ENCODE results near the gene SUZ12.
"Not testable (repeated sequence)": the region's sequence is repeated elsewhere in the genome, so short reads cannot be mapped to it uniquely, and the experiment has no call there.

The SUZ12 gene

DNA sequence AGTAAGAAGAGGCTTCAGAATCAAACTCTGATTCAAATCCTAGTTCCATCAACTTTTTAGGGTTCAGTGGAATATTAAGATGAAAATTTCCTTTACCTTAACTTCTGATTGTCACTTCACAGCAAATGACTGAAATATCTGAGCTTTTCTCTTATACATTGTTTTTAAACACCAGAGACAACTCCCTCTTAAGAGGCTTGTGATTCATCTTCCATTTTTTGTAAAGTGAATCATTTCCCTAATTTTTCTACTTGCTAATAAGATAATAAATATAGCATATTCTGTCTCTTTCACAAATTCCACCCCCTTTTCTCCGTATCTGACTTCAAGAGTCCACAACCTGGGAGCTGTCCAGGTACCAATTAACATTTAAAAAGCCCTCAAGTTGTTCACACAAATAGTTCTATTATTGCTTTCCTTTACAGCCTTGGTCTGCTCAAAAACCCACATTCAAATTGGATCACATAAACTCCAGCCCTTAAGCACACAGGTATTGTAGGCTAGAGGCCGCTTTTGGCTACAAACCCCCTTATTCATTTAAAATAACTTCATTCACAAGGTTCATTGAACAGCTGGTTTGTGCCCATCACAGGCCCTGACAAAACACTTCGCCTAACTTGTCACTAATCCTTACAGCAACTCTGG is 21.2 kb upstream of the SUZ12 start:
- H3K27me3 ChIP-seq (ENCODE audit: insufficient read depth, low read length), result no peaks in the 10 kb centered on the region
- H4K12ac ChIP-seq (ENCODE audit: low read depth, low read length), result no peak overlapping the region
- H3K9ac ChIP-seq (ENCODE audit: low read length), result no peak overlapping the region
- no peak overlapping the region for H2AK5ac ChIP-seq (ENCODE audit: low read length)
- H2BK120ac ChIP-seq (ENCODE audit: insufficient read depth, low read length, poor library complexity), result no peak overlapping the region
- H3K23ac ChIP-seq (ENCODE audit: low read length), result no peak overlapping the region
- no CpG with 5 or more reads among the region's 3 CpGs for WGBS (ENCODE audit: extremely low coverage, insufficient coverage, insufficient read length)
- H3K9me3 ChIP-seq (ENCODE audit: insufficient read depth, low read depth, low read length), result peaks cover 2% of the 10 kb centered on the region
- no peak overlapping the region for H2AFZ ChIP-seq (ENCODE audit: insufficient read depth, low read length, poor library complexity)
- peak in 1 of 2 donors; percentile 18 for DNase-seq
- H3K27ac ChIP-seq (ENCODE audit: low read depth, low read length), result no peak overlapping the region
- no peak overlapping the region for H4K8ac ChIP-seq (ENCODE audit: low read depth, low read length)
- H3K14ac ChIP-seq (ENCODE audit: low read length), result no peak overlapping the region
- H3K18ac ChIP-seq (ENCODE audit: low read length), result no peak overlapping the region
- peaks cover 4% of the 10 kb centered on the region for H3K79me1 ChIP-seq (ENCODE audit: low read length)
- peaks cover 0 to 2% of the 10 kb centered on the region in 2 experiments for H3K36me3 ChIP-seq (ENCODE audit: control insufficient read depth in 1 of 2, insufficient read depth in 2 of 2, low read length in 2 of 2)
- no peak overlapping the region for H2BK12ac ChIP-seq (ENCODE audit: low read length)
- no peak overlapping the region for H2BK5ac ChIP-seq (ENCODE audit: low read depth, low read length, poor library complexity)
- no peak overlapping the region for H3K4me3 ChIP-seq (ENCODE audit: low read depth, low read length)
- H3K4ac ChIP-seq (ENCODE audit: low read depth, low read length), result no peak overlapping the region
- no peaks in the 10 kb centered on the region for H3K79me2 ChIP-seq (ENCODE audit: control insufficient read depth, insufficient read depth, low read length, poor library complexity)
- no peak overlapping the region for H4K91ac ChIP-seq (ENCODE audit: low read depth, low read length)
- H3K4me1 ChIP-seq (ENCODE audit: control insufficient read depth in 1 of 2, insufficient read depth in 2 of 2, low read length in 2 of 2), result peaks cover 1 to 3% of the 10 kb centered on the region in 2 experiments
- H3K4me2 ChIP-seq (ENCODE audit: low read length), result no peak overlapping the region

DNA sequence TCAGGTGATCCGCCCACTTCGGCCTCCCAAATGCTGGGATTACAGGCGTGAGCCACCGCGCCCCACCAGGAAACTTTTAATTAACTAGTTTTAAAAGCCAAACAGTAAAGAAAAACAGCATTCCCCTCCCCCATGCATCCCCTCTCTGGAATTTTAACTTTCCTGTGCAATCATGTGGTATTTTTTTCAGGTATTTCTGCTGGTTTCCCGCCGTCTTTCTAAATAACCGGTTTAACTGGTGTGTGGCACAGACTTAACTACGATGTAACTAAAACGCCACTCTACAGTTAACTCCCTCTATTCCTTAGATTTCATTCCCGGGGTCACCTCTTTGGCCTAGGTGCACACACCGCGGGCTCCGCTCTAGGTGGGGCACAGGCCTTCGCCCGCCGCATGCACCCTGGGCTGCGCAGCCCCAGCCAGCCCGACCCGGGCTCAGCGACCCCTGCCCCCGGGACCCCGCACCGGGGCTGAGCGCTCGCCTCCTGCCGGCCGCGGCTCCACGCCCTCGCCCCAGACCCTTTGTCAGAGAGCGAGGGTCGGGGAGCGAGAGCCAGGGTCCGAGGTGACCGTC is 20.2 kb upstream of the SUZ12 start:
- Histone ChIP-seq H2AK5ac (ENCODE audit: low read length) (peak overlapping the region; percentile 43), H3K9ac (ENCODE audit: low read length) (no peak overlapping the region), H3K9me3 (ENCODE audit: insufficient read depth, low read depth, low read length) (peaks cover 2% of the 10 kb centered on the region), H3K27me3 (ENCODE audit: insufficient read depth, low read length) (no peaks in the 10 kb centered on the region), H4K8ac (ENCODE audit: low read depth, low read length) (no peak overlapping the region), H3K79me2 (ENCODE audit: control insufficient read depth, insufficient read depth, low read length, poor library complexity) (no peaks in the 10 kb centered on the region), H2BK5ac (ENCODE audit: low read depth, low read length, poor library complexity) (peak overlapping the region; percentile 9), H2BK12ac (ENCODE audit: low read length) (peak overlapping the region; percentile 72), H2BK120ac (ENCODE audit: insufficient read depth, low read length, poor library complexity) (peak overlapping the region; percentile 62), H3K4ac (ENCODE audit: low read depth, low read length) (no peak overlapping the region), H3K14ac (ENCODE audit: low read length) (peak overlapping the region; percentile 48), H3K18ac (ENCODE audit: low read length) (peak overlapping the region; percentile 21), H3K4me3 (ENCODE audit: low read depth, low read length) (no peak overlapping the region), H3K79me1 (ENCODE audit: low read length) (peaks cover 4% of the 10 kb centered on the region), H3K4me1 (ENCODE audit: control insufficient read depth in 1 of 2, insufficient read depth in 2 of 2, low read length in 2 of 2) (peaks cover 1 to 3% of the 10 kb centered on the region in 2 experiments), H3K36me3 (ENCODE audit: control insufficient read depth in 1 of 2, insufficient read depth in 2 of 2, low read length in 2 of 2) (peaks cover 0 to 2% of the 10 kb centered on the region in 2 experiments), H3K23ac (ENCODE audit: low read length) (no peak overlapping the region), H4K12ac (ENCODE audit: low read depth, low read length) (peak overlapping the region; percentile 77), H3K27ac (ENCODE audit: low read depth, low read length) (no peak overlapping the region), H2AFZ (ENCODE audit: insufficient read depth, low read length, poor library complexity) (no peak overlapping the region), H3K4me2 (ENCODE audit: low read length) (peak overlapping the region; percentile 23), H4K91ac (ENCODE audit: low read depth, low read length) (peak overlapping the region; percentile 35)
- DNase-seq, result peak; percentile 76 to 94
- no CpG with 5 or more reads among the region's 36 CpGs for WGBS (ENCODE audit: extremely low coverage, insufficient coverage, insufficient read length)

DNA sequence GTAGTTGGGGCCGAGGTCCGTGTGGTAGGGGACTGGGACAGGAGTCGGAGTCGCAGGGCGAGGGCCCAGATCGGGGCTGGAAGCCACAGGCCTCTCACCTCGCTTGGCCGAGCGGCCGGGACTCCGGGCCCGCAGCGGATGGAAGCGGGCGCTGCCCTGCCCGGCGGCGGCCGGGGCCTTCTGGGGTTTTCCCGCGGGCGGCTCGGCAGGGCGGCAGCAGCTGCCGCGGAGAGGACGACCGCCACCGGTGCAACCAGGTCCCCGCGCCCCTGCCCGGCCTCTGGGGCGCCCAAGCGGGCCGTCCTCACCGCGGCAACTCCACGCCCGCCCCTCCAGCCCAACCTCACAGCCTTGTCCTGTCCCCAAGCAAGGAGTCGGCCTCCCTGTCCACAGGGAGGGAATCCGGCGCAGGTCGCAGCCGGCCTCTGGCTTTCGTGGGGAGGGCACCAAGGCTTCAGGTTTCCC is 19.7 kb upstream of the SUZ12 start:
- peak; percentile 74 to 84 for DNase-seq
- peak overlapping the region; percentile 62 for H2BK120ac ChIP-seq (ENCODE audit: insufficient read depth, low read length, poor library complexity)
- H3K27ac ChIP-seq (ENCODE audit: low read depth, low read length), result no peak overlapping the region
- peak overlapping the region; percentile 48 for H3K14ac ChIP-seq (ENCODE audit: low read length)
- no peak overlapping the region for H3K9ac ChIP-seq (ENCODE audit: low read length)
- WGBS (ENCODE audit: extremely low coverage, insufficient coverage, insufficient read length), result no CpG with 5 or more reads among the region's 45 CpGs
- H3K4me3 ChIP-seq (ENCODE audit: low read depth, low read length), result no peak overlapping the region
- H3K27me3 ChIP-seq (ENCODE audit: insufficient read depth, low read length), result no peaks in the 10 kb centered on the region
- H3K9me3 ChIP-seq (ENCODE audit: insufficient read depth, low read depth, low read length), result peaks cover 2% of the 10 kb centered on the region
- no peaks in the 10 kb centered on the region for H3K79me2 ChIP-seq (ENCODE audit: control insufficient read depth, insufficient read depth, low read length, poor library complexity)
- no peak overlapping the region for H4K12ac ChIP-seq (ENCODE audit: low read depth, low read length)
- H2AK5ac ChIP-seq (ENCODE audit: low read length), result peak overlapping the region; percentile 43
- peak overlapping the region; percentile 9 for H2BK5ac ChIP-seq (ENCODE audit: low read depth, low read length, poor library complexity)
- H3K18ac ChIP-seq (ENCODE audit: low read length), result peak overlapping the region; percentile 21
- H3K4ac ChIP-seq (ENCODE audit: low read depth, low read length), result no peak overlapping the region
- H3K36me3 ChIP-seq (ENCODE audit: control insufficient read depth in 1 of 2, insufficient read depth in 2 of 2, low read length in 2 of 2), result peaks cover 0 to 2% of the 10 kb centered on the region in 2 experiments
- no peak overlapping the region for H2AFZ ChIP-seq (ENCODE audit: insufficient read depth, low read length, poor library complexity)
- H4K91ac ChIP-seq (ENCODE audit: low read depth, low read length), result peak overlapping the region; percentile 35
- H2BK12ac ChIP-seq (ENCODE audit: low read length), result peak overlapping the region; percentile 72
- peaks cover 4% of the 10 kb centered on the region for H3K79me1 ChIP-seq (ENCODE audit: low read length)
- H4K8ac ChIP-seq (ENCODE audit: low read depth, low read length), result no peak overlapping the region
- H3K4me2 ChIP-seq (ENCODE audit: low read length), result no peak overlapping the region
- peaks cover 1 to 3% of the 10 kb centered on the region in 2 experiments for H3K4me1 ChIP-seq (ENCODE audit: control insufficient read depth in 1 of 2, insufficient read depth in 2 of 2, low read length in 2 of 2)
- no peak overlapping the region for H3K23ac ChIP-seq (ENCODE audit: low read length)

DNA sequence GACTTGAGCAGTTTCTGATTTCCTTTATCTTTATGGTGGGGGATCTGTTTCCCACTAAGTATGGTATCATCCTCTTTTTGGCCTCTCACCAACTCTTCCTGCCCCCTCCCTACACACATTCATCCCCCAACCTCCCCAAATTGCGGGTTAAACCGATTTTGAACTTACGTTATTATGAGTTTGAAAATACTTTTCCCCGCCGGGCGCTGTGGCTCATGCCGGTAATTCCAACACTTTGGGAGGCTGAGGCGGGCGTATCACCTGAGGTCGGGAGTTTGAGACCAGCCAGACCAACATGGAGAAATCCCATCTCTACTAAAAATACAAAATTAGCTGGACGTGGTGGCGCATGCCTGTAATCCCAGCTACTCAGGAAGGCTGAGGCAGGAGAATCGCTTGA is 19.1 kb upstream of the SUZ12 start:
- not testable (repeated sequence) for H3K14ac ChIP-seq (ENCODE audit: low read length); H3K27me3 ChIP-seq (ENCODE audit: insufficient read depth, low read length); H3K23ac ChIP-seq (ENCODE audit: low read length); H3K36me3 ChIP-seq (ENCODE audit: control insufficient read depth in 1 of 2, insufficient read depth in 2 of 2, low read length in 2 of 2); H3K9ac ChIP-seq (ENCODE audit: low read length); H4K8ac ChIP-seq (ENCODE audit: low read depth, low read length); H3K79me1 ChIP-seq (ENCODE audit: low read length); H2BK5ac ChIP-seq (ENCODE audit: low read depth, low read length, poor library complexity); H3K4me2 ChIP-seq (ENCODE audit: low read length); H4K91ac ChIP-seq (ENCODE audit: low read depth, low read length); H3K9me3 ChIP-seq (ENCODE audit: insufficient read depth, low read depth, low read length); H2AFZ ChIP-seq (ENCODE audit: insufficient read depth, low read length, poor library complexity); H3K4me1 ChIP-seq (ENCODE audit: control insufficient read depth in 1 of 2, insufficient read depth in 2 of 2, low read length in 2 of 2); H3K4ac ChIP-seq (ENCODE audit: low read depth, low read length); H3K18ac ChIP-seq (ENCODE audit: low read length); H2BK120ac ChIP-seq (ENCODE audit: insufficient read depth, low read length, poor library complexity); H3K27ac ChIP-seq (ENCODE audit: low read depth, low read length); H2AK5ac ChIP-seq (ENCODE audit: low read length); H4K12ac ChIP-seq (ENCODE audit: low read depth, low read length); H2BK12ac ChIP-seq (ENCODE audit: low read length); H3K4me3 ChIP-seq (ENCODE audit: low read depth, low read length); H3K79me2 ChIP-seq (ENCODE audit: control insufficient read depth, insufficient read depth, low read length, poor library complexity)
- DNase-seq, result peak in 1 of 2 donors; percentile 59
- WGBS (ENCODE audit: extremely low coverage, insufficient coverage, insufficient read length), result 100% methylated on average over 1 of the region's 13 CpGs
